HG03558 (cell line): Measurements from ENCODE around the gene ALOX5AP.

Experiments
- ATAC-seq: cut with Tn5 transposase; IDR thresholded peaks from one replicate; pipeline ENCODE4 v1.9.1; 2021; ENCODE audit warnings: moderate number of reproducible peaks; ENCODE audit not compliant: unreplicated experiment; ENCODE audit errors: extremely low read depth

The ALOX5AP gene

GRCh38 chr13:30735025-30735871 lies at the start of gene ALOX5AP:
Gene ALOX5AP, plus strand, starts transcription at chr13:30735543. Its CDS starts 63 bp downstream, at chr13:30735606.
- peak; percentile 60 for ATAC-seq

- no peak for ATAC-seq
Measured at GRCh38 chr13:30685987-30686386, 49.4 kb upstream of the ALOX5AP start.

- no peak for ATAC-seq
Measured at GRCh38 chr13:30687601-30688000, 47.7 kb upstream of the ALOX5AP start.

- no peak for ATAC-seq
Measured at GRCh38 chr13:30689752-30690151, 45.6 kb upstream of the ALOX5AP start.

GRCh38 chr13:30690282-30691188 lies 44.8 kb upstream of the ALOX5AP start:
- ATAC-seq = peak; percentile 46

- ATAC-seq = no peak
Measured at GRCh38 chr13:30692113-30692512, 43.2 kb upstream of the ALOX5AP start.

GRCh38 chr13:30696278-30697176 lies 38.8 kb upstream of the ALOX5AP start:
- no peak for ATAC-seq

GRCh38 chr13:30697177-30697953 lies 38.0 kb upstream of the ALOX5AP start:
- no peak for ATAC-seq

- no peak for ATAC-seq
Measured at GRCh38 chr13:30697996-30698401, 37.3 kb upstream of the ALOX5AP start.

GRCh38 chr13:30698488-30699005 lies 36.8 kb upstream of the ALOX5AP start:
- no peak for ATAC-seq

GRCh38 chr13:30700364-30700763 lies 35.0 kb upstream of the ALOX5AP start:
- ATAC-seq = no peak

- ATAC-seq = no peak
Measured at GRCh38 chr13:30702006-30702405, 33.3 kb upstream of the ALOX5AP start.

- ATAC-seq = no peak
Measured at GRCh38 chr13:30704596-30704995, 30.7 kb upstream of the ALOX5AP start.

GRCh38 chr13:30705680-30706079 lies 29.7 kb upstream of the ALOX5AP start:
- ATAC-seq = no peak

- no peak for ATAC-seq
Measured at GRCh38 chr13:30708541-30708940, 26.8 kb upstream of the ALOX5AP start.

- ATAC-seq = no peak
Measured at GRCh38 chr13:30710442-30710841, 24.9 kb upstream of the ALOX5AP start.

- no peak for ATAC-seq
Measured at GRCh38 chr13:30711375-30711774, 24.0 kb upstream of the ALOX5AP start.

GRCh38 chr13:30711837-30712236 lies 23.5 kb upstream of the ALOX5AP start:
- ATAC-seq = no peak
